Measurements from ENCODE around the gene OR3A3.
A peak's percentile ranks its signal among the peaks of the same experiment; 100 is the strongest.
"Not testable (repeated sequence)": the region's sequence is repeated elsewhere in the genome, so short reads cannot be mapped to it uniquely, and the experiment has no call there.

The OR3A3 gene

GRCh38 chr17:3411070-3411469 lies at the start of gene OR3A3:
Gene OR3A3 (plus strand): TSS chr17:3411370.
- no peak for DNase-seq (ENCODE audit: low spot score)

DNA sequence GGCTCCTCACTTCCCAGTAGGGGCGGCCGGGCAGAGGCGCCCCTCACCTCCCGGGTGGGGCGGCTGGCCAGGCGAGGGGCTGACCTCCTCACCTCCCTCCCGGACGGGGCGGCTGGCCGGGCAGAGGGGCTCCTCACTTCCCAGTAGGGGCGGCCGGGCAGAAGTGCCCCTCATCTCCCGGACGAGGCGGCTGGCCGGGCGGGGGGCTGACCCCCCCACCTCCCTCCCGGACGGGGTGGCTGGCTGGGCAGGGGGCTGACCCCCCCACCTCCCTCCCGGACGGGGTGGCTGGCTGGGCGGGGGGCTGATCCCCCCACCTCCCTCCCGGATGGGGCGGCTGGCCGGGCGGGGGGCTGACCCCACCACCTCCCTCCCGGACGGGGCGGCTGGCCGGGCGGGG lies 40.0 kb upstream of the OR3A3 start:
- not testable (repeated sequence) for DNase-seq (ENCODE audit: low spot score)

- no peak for DNase-seq (ENCODE audit: low spot score)
Observed at GRCh38 chr17:3378321-3378720, 32.8 kb upstream of the OR3A3 start.

DNA sequence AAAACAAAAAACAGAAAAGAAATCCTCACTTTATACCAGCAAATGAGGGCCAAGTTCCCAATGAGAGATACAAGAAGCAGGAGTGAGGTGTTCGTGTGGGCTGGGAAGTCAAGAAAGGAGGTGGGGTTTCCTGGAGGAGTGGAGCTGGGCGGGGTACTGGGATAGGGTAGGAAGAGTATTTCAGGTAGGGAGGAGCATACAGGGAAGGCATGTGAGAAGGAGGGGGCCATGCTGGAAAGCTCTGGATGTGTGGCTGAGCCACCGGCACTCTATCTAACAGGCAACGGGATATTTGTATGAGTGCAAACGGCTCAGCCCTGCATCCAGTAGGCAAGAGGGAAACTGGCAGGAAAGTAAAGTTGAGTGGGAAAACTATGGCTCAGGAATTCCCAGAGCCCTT lies 29.2 kb upstream of the OR3A3 start:
- DNase-seq (ENCODE audit: low spot score) = no peak

- DNase-seq (ENCODE audit: low spot score) = no peak
Observed at GRCh38 chr17:3385869-3386816, 25.0 kb upstream of the OR3A3 start, which contains the start of gene OR3A2. Gene OR3A2 (minus strand): TSS chr17:3386308.

- DNase-seq (ENCODE audit: low spot score) = no peak
Observed at GRCh38 chr17:3389791-3390190, 21.4 kb upstream of the OR3A3 start.

DNA sequence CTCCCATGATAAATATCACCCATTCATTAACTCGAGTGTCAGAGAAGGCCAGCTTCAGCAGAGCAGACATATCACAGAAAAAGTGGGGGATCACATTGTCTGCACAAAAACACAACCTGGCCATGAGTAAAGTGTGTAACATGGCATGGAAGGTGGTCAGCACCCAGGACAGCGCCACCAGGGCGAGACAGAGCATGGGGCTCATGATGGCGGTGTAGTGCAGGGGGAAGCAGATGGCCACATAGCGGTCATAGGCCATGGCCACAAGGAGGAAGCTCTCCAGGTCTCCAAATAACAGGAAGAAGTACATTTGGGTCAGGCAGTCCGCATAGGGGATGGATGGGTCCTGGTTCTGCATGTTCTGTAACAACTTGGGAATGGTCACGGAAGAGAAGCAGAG lies 13.4 kb upstream of the OR3A3 start:
- DNase-seq (ENCODE audit: low spot score) = not testable (repeated sequence)

DNA sequence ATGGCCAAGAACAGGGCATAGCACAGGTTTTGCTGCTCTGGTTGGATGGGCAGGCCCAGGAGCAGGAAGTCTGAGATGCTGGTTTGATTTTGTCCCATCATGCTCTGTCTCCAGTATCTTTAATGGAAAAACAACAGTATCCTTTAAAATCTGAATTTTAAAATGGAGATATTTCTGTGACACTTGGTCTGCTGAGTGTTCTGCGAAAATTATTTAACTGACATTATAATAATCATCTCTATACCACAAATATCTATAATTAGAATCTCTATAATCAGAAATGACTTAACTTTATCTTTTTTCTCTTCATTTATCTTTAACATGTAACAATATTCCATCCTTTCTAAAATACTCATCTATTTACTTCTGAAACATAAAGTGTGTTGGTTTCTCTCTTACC lies 12.9 kb upstream of the OR3A3 start, which contains the start of gene OR1E1:
Gene OR1E1 (minus strand): TSS at position 101 of the 400 bp plus-strand sequence. CDS start 0 bp downstream, at position 101.
- DNase-seq (ENCODE audit: low spot score) = no peak

GRCh38 chr17:3400055-3400454 lies 11.1 kb upstream of the OR3A3 start:
- no peak for DNase-seq (ENCODE audit: low spot score)

DNA sequence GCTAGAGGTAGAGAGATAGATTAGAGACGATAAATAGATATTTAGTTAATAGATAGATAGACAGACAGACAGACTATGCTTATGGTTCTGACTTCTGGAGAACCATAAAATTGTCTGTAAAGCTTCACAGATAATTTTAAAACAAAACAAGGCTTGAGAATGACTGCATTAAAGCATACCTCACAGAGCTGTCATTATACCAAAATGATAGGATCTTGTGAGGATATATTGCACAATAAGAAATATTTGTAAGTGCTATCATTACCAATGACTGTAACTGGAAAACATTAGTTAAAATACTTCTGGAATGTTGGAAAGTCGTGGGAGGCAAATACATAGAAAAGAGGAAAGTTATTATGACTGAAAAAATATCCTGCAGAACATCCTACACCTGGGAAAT lies 9.4 kb upstream of the OR3A3 start:
- DNase-seq (ENCODE audit: low spot score) = no peak

DNA sequence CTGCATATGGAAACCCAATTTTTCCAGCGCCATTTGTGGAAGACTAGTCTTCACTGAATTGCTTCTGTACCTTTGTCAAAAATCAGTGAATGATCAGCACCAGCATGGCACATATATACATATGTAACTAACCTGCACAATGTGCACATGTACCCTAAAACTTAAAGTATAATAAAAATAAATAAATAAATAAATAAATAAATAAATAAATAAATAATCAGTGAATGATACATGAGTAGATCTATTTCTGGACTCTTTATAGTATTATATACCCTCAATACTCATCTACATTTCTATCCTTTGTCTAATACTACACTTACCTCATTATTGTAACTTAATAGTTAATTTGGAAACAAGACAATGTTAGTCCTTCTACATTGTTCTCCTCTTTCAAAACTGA lies 7.3 kb upstream of the OR3A3 start:
- DNase-seq (ENCODE audit: low spot score) = not testable (repeated sequence)

DNA sequence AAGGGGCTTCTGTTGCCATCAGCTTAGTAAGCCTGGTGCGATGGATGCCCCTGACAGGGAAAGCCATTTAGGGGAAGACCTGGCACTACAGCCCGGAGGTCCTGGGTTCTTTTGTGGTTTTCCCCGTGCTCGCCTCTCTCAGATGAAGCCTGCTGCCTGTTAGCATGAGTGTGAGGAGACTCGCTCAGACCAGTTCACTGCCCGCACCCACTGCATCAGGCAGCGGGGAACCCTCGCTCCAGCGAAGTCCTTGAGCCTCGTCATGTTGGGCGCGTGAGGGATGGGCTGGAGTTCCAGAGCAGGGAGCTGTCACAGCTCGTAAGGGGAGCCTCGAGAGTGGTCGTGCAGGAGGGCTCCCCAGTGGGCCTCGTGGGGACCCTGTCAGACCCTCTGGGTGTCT lies 1.0 kb downstream of the OR3A3 start:
- DNase-seq (ENCODE audit: low spot score) = not testable (repeated sequence)

DNA sequence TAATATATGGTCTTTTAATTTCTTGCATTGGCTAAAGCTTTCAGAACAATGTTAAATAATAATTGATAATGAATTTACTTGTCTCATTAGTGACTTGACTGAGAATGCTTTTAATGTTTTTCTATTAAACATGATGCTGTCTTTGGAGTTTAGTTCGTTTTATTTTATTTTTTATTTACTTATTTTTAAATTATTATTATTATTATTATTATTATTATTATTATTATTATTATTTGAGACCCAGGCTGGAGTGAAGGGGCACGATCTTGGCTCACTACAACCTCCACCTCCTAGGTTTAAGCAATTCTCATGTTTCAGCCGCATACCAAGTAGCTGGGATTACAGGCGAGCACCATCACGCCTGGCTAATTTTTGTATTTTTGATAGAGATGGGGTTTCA lies 4.4 kb downstream of the OR3A3 start:
- DNase-seq (ENCODE audit: low spot score) = no peak

DNA sequence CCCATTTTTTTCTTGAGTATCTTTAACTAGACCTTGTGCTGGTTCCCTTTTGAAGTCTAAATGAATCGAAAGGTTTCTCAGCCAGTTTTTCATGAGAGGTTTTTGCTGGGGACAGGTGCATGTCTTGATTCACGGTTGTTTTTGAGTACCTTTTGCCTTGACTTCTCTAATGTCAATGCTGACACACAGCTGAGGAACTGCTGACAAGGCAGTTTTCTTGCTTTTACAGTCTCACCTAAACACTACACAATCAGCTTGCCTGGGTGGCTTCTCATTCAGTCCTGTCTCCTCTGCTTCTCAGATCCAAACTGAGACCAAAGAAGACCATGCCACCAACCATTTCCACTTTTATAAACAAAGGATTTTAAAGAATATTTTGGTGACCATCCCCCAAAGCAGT lies 7.1 kb downstream of the OR3A3 start:
- no peak for DNase-seq (ENCODE audit: low spot score)

- peak; percentile 50 for DNase-seq (ENCODE audit: low spot score)
Observed at GRCh38 chr17:3433215-3433614, 22.0 kb downstream of the OR3A3 start.

DNA sequence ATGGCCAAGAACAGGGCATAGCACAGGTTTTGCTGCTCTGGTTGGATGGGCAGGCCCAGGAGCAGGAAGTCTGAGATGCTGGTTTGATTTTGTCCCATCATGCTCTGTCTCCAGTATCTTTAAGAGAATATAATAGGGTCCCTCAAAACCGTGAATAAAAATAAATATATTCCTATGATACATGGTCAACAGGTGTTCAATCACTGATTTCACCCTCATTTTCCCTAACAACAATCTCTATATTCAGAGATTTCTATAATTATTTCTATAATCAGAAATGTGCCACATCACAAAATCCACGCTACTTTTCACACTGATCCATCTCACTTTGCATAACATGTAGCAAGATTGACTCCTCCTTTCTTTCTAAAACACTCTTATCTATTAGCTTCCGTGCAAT lies 22.6 kb downstream of the OR3A3 start, which contains the start of gene OR1E2:
Gene OR1E2 (minus strand): TSS at position 101 of the 400 bp plus-strand sequence. CDS start 0 bp downstream, at position 101.
- no peak for DNase-seq (ENCODE audit: low spot score)

- no peak for DNase-seq (ENCODE audit: low spot score)
Observed at GRCh38 chr17:3438368-3438767, 27.2 kb downstream of the OR3A3 start.

DNA sequence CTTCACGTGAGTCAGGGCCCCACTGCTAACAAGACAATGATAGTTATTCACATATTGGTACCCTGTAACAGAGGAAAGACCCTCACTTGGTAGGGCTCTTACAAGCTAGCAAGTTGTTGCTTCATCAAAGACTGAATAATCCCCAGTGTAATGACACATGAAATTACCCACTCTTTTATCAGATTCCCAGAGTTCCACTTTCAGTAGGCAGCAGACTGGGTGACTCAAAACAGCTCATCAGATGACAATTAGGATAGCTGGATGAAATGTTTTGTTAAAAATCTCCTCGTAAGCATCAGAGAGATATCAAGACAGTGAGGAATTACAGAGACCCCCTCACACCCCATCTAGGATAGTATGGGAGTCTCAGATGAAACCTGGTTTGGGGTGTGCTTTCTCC lies 29.3 kb downstream of the OR3A3 start:
- DNase-seq (ENCODE audit: low spot score) = no peak

DNA sequence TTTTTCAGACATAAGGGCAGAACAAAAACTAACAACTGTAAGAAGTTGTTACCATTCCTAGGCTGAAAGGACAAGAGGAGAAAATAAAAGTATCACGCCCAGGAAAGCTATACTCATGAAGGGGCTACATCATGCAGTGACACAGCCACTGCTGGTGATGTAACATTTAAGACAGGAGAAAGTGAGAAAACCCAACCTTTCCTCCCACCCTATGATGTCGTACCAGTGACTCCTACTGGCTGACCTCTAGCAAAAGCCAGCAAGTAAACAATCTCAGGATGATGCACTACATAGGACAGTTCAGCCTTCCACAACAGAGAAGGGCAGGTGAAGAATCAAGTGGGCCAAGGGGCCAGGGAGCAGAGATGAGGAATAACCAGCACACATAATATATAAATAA lies 36.5 kb downstream of the OR3A3 start:
- peak; percentile 21 for DNase-seq (ENCODE audit: low spot score)

- DNase-seq (ENCODE audit: low spot score) = no peak
Observed at GRCh38 chr17:3448059-3448665, 37.0 kb downstream of the OR3A3 start.

DNA sequence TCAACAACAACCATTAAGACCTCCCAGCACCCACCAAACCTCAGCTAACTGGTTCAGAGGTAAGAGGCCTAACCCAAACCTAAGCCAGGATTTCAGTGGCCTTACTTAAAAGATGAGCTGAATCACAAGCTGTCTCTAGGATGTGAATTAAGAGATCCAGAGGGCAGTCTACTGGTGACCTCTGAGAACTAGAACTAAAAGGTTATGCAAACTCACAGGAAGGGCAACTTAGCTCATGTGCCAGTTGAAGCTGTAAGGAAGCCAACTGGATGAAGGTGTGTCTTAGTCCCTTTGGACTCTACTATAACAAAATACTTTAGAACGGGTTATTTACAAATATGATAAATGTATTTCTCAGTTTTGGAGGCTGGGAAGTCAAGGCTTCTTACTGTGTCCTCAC lies 55.2 kb downstream of the OR3A3 start:
- not testable (repeated sequence) for DNase-seq (ENCODE audit: low spot score)

- DNase-seq (ENCODE audit: low spot score) = no peak
Observed at GRCh38 chr17:3469529-3469928, 58.4 kb downstream of the OR3A3 start.

DNA sequence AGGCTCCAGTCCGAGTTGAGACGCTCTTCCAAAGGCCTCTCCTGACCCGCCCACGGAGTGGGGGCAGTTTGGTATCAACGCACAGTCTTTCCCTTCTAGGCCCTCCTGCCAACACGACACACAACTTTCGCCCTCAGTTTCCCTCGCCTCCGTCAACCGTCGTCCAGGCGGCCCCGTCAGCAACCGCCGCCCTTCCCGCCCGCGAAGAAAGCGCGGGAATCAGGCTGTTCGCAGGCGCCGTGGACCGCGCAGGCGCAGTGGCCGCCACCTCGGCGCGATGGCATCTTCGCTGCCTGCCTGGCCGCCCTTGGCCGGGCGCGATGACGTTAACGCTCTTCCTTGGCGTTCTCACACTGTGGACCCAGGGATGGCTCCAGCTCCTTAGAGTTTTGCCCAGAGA lies 60.4 kb downstream of the OR3A3 start, which contains the start of gene SPATA22:
Gene SPATA22 (minus strand): TSS at position 221 of the 400 bp plus-strand sequence. CDS start 2,494 bp downstream, outside the sequence.
- no peak for DNase-seq (ENCODE audit: low spot score)

Measured in Ammon's horn (tissue), 1 donor.